GM12865 (cell line): ENCODE results near the gene MBD4.

ENCODE experiments used
- DNase-seq: peaks from one replicate; pipeline ENCODE4 v3.0.0; 2010; ENCODE audit warnings: low read depth
- H3K4me3 ChIP-seq: 2 replicates; pipeline ENCODE4 v1.5.1; 2011; ENCODE audit warnings: mild to moderate bottlenecking, low read depth, low read length, control low read depth
- TF ChIP-seq, protein P1 (sequence below): IDR thresholded peaks from 2 replicates; pipeline ENCODE4 v1.5.1; 2011; ENCODE audit warnings: low read length, control low read depth, low read depth, inconsistent platforms; ENCODE audit not compliant: insufficient read depth; ENCODE audit errors: missing control alignments

Gene MBD4

DNA sequence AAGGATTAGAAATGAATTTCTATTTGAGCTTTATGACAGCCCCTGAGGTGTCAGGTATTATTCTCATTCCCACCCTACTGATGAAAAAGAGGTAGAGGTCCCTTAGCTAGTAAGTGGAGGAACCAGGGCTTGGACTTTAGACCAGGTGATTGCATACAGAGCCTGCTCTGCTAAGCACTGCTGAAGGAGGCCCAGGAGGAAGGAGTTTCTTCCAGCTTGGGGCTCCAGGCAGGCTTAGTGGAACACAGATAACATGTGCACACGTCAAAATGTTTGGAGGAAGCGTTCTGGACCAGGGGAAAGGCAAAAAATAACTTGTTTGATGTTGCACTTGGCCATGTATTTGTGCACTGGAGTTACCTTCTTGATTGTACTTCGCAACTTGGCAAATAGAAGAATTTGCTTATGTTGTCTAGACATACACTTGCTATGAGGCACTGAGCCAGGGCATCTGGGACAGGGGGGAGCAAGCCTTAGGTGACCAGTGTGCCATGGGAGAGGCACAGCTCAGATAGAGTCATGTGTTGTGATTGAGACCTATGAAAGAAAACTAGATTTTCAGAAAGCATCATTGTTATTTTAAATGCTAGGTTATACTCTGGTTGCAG lies 22.7 kb upstream of the MBD4 start:
- TF ChIP-seq, protein P1, sequence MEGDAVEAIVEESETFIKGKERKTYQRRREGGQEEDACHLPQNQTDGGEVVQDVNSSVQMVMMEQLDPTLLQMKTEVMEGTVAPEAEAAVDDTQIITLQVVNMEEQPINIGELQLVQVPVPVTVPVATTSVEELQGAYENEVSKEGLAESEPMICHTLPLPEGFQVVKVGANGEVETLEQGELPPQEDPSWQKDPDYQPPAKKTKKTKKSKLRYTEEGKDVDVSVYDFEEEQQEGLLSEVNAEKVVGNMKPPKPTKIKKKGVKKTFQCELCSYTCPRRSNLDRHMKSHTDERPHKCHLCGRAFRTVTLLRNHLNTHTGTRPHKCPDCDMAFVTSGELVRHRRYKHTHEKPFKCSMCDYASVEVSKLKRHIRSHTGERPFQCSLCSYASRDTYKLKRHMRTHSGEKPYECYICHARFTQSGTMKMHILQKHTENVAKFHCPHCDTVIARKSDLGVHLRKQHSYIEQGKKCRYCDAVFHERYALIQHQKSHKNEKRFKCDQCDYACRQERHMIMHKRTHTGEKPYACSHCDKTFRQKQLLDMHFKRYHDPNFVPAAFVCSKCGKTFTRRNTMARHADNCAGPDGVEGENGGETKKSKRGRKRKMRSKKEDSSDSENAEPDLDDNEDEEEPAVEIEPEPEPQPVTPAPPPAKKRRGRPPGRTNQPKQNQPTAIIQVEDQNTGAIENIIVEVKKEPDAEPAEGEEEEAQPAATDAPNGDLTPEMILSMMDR, result no peak
- H3K4me3 ChIP-seq, result no peak overlapping the region
- no peak for DNase-seq

DNA sequence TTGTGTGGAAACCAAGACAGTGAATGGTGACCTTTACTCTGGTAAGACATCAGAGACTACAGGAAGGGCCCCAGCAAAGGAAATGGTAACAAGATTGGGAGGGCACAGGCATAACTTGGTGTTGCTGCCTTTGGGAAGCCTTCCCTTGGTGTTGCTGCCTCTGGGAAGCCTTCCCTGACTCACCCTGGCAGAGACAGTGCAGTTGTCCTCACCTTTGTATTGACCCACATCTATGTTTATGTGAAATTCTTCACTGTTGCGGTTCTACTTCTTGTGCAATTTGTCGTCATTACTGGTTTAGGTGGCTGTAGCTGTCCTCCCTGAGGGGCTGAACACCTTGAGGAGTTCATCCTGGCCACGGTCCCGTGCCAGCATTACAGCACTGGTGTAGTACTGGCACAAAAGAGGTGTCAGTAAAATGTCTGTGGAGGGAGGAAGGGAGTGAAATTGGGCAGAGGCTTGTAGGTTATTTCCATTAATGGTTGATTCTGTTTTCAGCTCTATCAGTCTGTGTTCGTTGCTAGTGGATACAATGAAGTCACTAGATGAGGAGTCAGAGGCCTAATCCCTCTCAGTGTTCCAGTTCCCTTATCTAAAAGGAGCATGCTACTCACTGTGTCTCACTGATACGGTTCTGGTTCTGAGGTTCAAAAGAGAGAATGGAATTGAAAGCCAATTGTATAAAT lies 21.9 kb upstream of the MBD4 start:
- H3K4me3 ChIP-seq, result no peak overlapping the region
- TF ChIP-seq, protein P1, result no peak
- DNase-seq, result no peak

DNA sequence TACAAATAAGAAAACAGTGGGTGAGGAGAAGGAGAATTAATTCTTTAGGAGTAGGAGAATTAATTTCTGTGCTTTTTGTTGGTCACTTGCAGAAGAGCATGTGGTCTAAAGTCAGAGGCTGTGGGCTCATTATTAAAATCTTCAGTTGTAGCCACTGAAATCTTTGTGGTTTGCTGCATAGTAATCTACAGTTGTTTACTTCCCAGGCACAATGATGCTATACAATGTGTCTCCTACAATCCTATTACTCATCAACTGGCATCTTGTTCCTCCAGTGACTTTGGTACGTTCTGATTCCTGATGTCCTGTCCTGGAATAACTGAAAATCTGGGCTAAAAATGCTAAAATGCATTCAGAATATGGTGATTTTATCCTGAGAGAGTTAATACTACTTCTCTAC lies 21.3 kb upstream of the MBD4 start:
- DNase-seq, result peak; percentile 24
- no peak overlapping the region for H3K4me3 ChIP-seq
- TF ChIP-seq, protein P1, result no peak

DNA sequence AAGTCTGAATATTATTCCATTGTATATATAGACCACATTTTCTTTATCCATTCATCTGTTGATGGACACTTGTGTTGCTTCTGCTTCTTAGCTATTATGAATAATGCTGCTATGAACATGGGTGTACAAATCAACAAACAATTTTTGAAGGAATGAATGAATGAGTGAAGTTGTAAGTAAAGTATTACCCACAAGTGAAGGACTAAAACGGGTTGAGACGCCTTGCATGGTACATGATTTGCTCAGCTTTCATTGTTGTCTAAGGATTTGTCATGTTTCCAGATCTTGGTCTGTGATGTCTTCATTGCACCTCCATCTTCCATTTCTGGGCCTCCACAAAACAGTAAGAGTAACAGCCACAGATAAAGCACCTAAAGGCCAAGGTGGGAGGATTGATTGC lies 20.8 kb upstream of the MBD4 start:
- no peak overlapping the region for H3K4me3 ChIP-seq
- TF ChIP-seq, protein P1, result no peak
- DNase-seq, result no peak

DNA sequence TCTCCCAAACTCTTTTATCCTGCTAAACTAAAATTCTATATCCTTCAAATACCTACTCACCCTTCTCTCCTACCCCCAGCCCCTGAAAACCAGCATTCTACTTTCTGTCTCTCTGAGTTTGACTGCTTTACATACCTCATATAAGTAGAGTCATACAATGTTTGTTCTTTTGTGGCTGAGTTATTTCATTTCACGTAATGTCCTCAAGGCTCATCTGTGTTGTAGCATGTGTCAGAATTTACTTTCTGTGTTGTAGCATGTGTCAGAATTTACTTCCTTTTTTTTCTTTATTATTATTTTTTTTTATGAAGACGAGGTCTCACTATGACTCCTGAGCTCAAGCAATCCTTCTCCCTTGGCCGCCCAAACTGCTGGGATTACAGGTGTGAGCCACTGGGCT lies 20.4 kb upstream of the MBD4 start:
- no peak overlapping the region for H3K4me3 ChIP-seq
- TF ChIP-seq, protein P1, result no peak

DNA sequence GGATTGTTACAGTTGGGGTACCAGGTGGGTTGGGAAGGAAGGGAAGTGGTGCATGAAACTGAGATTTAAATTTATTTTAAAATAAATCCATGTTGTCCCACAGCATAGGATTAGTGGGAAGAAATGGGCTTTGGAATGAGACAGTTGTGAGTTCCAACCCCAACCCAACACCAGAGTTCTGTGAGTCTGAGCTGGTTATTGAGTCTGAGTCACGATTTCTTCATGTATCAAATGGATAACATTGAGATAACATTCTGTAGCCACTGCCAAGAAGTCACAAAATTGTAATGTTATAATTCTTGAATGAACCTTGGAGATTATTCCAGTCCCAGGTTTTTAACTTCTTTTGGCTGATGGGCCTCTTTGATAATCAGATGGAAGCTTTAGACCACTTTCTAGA lies 14.0 kb upstream of the MBD4 start:
- TF ChIP-seq, protein P1, result no peak
- no peak for DNase-seq
- no peak overlapping the region for H3K4me3 ChIP-seq

More for the DNA sequence above, 20.4 kb upstream of the MBD4 start:
- no peak for DNase-seq
